Gastroesophageal sphincter (tissue), 3 donors: ENCODE measurements around the gene C1RL.

Experiments used
- CTCF ChIP-seq, 4 experiments: fragments of 200-600 bp in 2 of 4; fragments of 450-650 bp in 2 of 4; sonication (generic) in 1 of 4; IDR thresholded peaks; one replicate each; pipeline ENCODE4 v1.5.1; 2017 to 2019; ENCODE audit warnings: antibody characterized with exemption in 4 of 4, mild to moderate bottlenecking in 2 of 4, moderate library complexity in 2 of 4
- POLR2A ChIP-seq, 2 donors: fragments of 450-650 bp; IDR thresholded peaks; one replicate each; pipeline ENCODE4 v1.6.1; 2017; ENCODE audit warnings: antibody characterized with exemption in 2 of 2, mild to moderate bottlenecking in 2 of 2, moderate library complexity in 1 of 2

- TF ChIP-seq POLR2A (IDR thresholded peaks at IDR 0.05), result no peak
- TF ChIP-seq CTCF (IDR thresholded peaks at IDR 0.05), result no peak
These were observed 9.9 kb upstream of the C1RL start for GRCh38 chr12:7118881-7119280.
